Keratinocyte (primary cell): ENCODE measurements around the gene IL11. TPM values are rescaled to one million over a fixed set of nuclear protein-coding genes. Genes with fewer than 3 reads are reported as not detected.

ENCODE experiments used
- DNase-seq: peaks from one replicate; pipeline ENCODE4 v3.0.0-alpha.2; 2011; ENCODE audit warnings: low read depth, missing footprints, low spot score
- FAIRE-seq: peaks from 2 replicates; lab custom pipeline; 2011; peaks lifted over from hg19 to GRCh38; lab: Jason Lieb, UNC
- H2AFZ ChIP-seq: 2 replicates; pipeline ENCODE4 v1.6.0; 2012; ENCODE audit warnings: low read length, control low read depth, inconsistent platforms; ENCODE audit not compliant: control insufficient read depth
- H3K27ac ChIP-seq: 2 replicates; pipeline ENCODE4 v1.5.1; 2011; ENCODE audit warnings: low read length; ENCODE audit not compliant: control insufficient read depth, insufficient read depth
- H3K27me3 ChIP-seq: 3 replicates; pipeline ENCODE4 v1.6.0; 2011; ENCODE audit warnings: low read length; ENCODE audit not compliant: control insufficient read depth, insufficient read depth; ENCODE audit errors: extremely low read depth
- H3K36me3 ChIP-seq, 2 experiments: 2 replicates in 1 of 2; 3 replicates in 1 of 2; pipeline ENCODE4 v1.5.1; 2011; ENCODE audit warnings: low read length in 2 of 2, mild to moderate bottlenecking in 1 of 2; ENCODE audit not compliant: control insufficient read depth in 2 of 2, insufficient read depth in 2 of 2; ENCODE audit errors: extremely low read depth in 1 of 2
- H3K4me1 ChIP-seq: 3 replicates; pipeline ENCODE4 v1.5.1; 2011; ENCODE audit warnings: low read length; ENCODE audit not compliant: control insufficient read depth, insufficient read depth; ENCODE audit errors: extremely low read depth
- H3K4me2 ChIP-seq: 3 replicates; pipeline ENCODE4 v1.6.0; 2011; ENCODE audit warnings: low read depth, low read length; ENCODE audit not compliant: control insufficient read depth, insufficient read depth; ENCODE audit errors: extremely low read depth
- H3K4me3 ChIP-seq, 3 experiments: fragments of 200-600 bp in 1 of 3; sonication (generic) in 1 of 3; 2 replicates in 2 of 3; 3 replicates in 1 of 3; pipeline ENCODE4 v1.5.1; 2011 to 2016; ENCODE audit warnings: low read length in 3 of 3, mild to moderate bottlenecking in 3 of 3, control low read depth in 2 of 3, inconsistent platforms in 1 of 3, low read depth in 1 of 3, mixed read lengths in 1 of 3, mixed run types in 1 of 3, moderate library complexity in 1 of 3; ENCODE audit not compliant: control insufficient read depth in 2 of 3, insufficient read depth in 2 of 3; ENCODE audit errors: extremely low read depth in 1 of 3
- H3K79me2 ChIP-seq: 2 replicates; pipeline ENCODE4 v1.6.0; 2012; ENCODE audit warnings: low read length; ENCODE audit not compliant: control insufficient read depth, insufficient read depth
- H3K9ac ChIP-seq: 3 replicates; pipeline ENCODE4 v1.6.0; 2011; ENCODE audit warnings: low read length; ENCODE audit not compliant: control insufficient read depth, insufficient read depth; ENCODE audit errors: extremely low read depth
- H3K9me1 ChIP-seq: 3 replicates; pipeline ENCODE4 v1.6.0; 2011; ENCODE audit warnings: low read length; ENCODE audit not compliant: control insufficient read depth, insufficient read depth; ENCODE audit errors: extremely low read depth
- H3K9me3 ChIP-seq: 2 replicates; pipeline ENCODE4 v1.5.1; 2012; ENCODE audit warnings: low read depth, low read length; ENCODE audit not compliant: control insufficient read depth
- H4K20me1 ChIP-seq: 3 replicates; pipeline ENCODE4 v1.6.0; 2011; ENCODE audit warnings: low read length; ENCODE audit not compliant: control insufficient read depth, insufficient read depth; ENCODE audit errors: extremely low read depth
- CTCF ChIP-seq, 3 experiments: IDR thresholded peaks in 1 of 3; conservative IDR thresholded peaks in 1 of 3; optimal IDR thresholded peaks in 1 of 3; 2 replicates in 2 of 3; 3 replicates in 1 of 3; pipeline versions ENCODE3 to v1.5.1; 2011; ENCODE audit warnings: low read length in 3 of 3, mild to moderate bottlenecking in 3 of 3, moderate library complexity in 2 of 3, control low read depth in 1 of 3, inconsistent platforms in 1 of 3; ENCODE audit not compliant: insufficient read depth in 2 of 3; ENCODE audit errors: extremely low read depth in 1 of 3
- EZH2 ChIP-seq: IDR thresholded peaks from one replicate; pipeline ENCODE4 v1.6.1; 2012; ENCODE audit warnings: inconsistent platforms, mild to moderate bottlenecking, low read length, moderate library complexity
- dilution Hi-C: fragments of 300-500 bp; cut with MboI; formaldehyde crosslinking; loops from one replicate; pipeline ENCODE4 v1.7.0; 2020; ENCODE audit warnings: low sequenced_read_pairs; ENCODE audit not compliant: extremely low pct_ligation_motif_present
- polyA plus RNA-seq, 5 experiments: library from polyadenylated mRNA; depleted of rRNA in 3 of 5; stranded (reverse) in 3 of 5; stranded (forward) in 1 of 5; unstranded in 1 of 5; fragments of >200 nt; gene quantifications; 1 replicate in 1 of 5; 2 replicates in 3 of 5; 3 replicates in 1 of 5; pipeline versions ENCODE4 v1.2.1 to v1.2.3, GENCODE V29; 2011 to 2012; ENCODE audit warnings: missing spikeins in 2 of 5, low read depth in 1 of 5, low replicate concordance in 1 of 5

Gene IL11
- polyA plus RNA-seq, 1 donor (not counting 4 experiments of a cell fraction or from before 2014, with no cell fraction given) = 2.2 TPM

GRCh38 chr19:55368701-55369563, 1.3 kb downstream of the IL11 start:
- H3K9ac ChIP-seq = peak overlapping the region; percentile 41

DNA sequence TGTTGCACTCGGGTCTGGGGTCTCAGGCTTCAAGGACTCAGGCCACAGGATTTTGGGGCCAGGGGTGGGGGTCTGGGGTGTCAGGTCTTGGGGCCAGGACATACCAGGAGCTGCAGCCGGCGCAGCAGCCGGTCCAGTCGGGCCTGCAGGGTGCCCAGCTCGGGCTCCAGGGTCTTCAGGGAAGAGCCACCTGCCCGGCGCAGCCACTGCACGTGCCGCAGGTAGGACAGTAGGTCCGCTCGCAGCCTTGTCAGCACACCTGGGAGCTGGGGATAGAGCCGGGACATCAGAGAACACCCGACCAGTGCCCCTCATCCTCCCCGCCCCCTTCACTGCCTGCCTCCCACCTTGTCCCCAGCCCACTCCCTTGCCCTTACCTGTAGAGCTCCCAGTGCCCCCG, 2.2 kb downstream of the IL11 start:
- no peak overlapping the region for H3K9ac ChIP-seq
- no peak for FAIRE-seq

More at GRCh38 chr19:55368701-55369563, 1.3 kb downstream of the IL11 start:
- Histone ChIP-seq H3K36me3 (no peaks in the 10 kb centered on the region), H3K4me3 (peak overlapping the region; percentile 37 to 49 (median 38)), H4K20me1 (no peaks in the 10 kb centered on the region), H3K79me2 (no peaks in the 10 kb centered on the region), H3K9me3 (no peaks in the 10 kb centered on the region), H3K9me1 (no peaks in the 10 kb centered on the region), H2AFZ (no peak overlapping the region), H3K27ac (no peak overlapping the region), H3K4me2 (peak overlapping the region; percentile 32), H3K4me1 (peaks cover 15% of the 10 kb centered on the region), H3K27me3 (peaks cover 12% of the 10 kb centered on the region)
- dilution Hi-C loops = no loop called here
- no peak for FAIRE-seq
- no peak for DNase-seq
- TF ChIP-seq EZH2 (no peak), CTCF (optimal IDR thresholded peaks at IDR 0.05 in 1 of 3, IDR thresholded peaks at IDR 0.05 in 1 of 3, conservative IDR thresholded peaks at IDR 0.05 in 1 of 3; ENCODE audit: extremely low read depth in 1 of 3, insufficient read depth in 2 of 3, low read length in 3 of 3) (no peak)

More for the DNA sequence above, 2.2 kb downstream of the IL11 start:
- DNase-seq = no peak
- H3K79me2 ChIP-seq = no peaks in the 10 kb centered on the region
- peaks cover 15% of the 10 kb centered on the region for H3K4me1 ChIP-seq
- no peaks in the 10 kb centered on the region for H3K9me3 ChIP-seq
- H3K9me1 ChIP-seq = no peaks in the 10 kb centered on the region
- H2AFZ ChIP-seq = no peak overlapping the region
- TF ChIP-seq EZH2 = no peak
- no peaks in the 10 kb centered on the region for H3K36me3 ChIP-seq
- H4K20me1 ChIP-seq = no peaks in the 10 kb centered on the region
- no peak overlapping the region for H3K4me2 ChIP-seq
- no peak overlapping the region for H3K4me3 ChIP-seq
- H3K27me3 ChIP-seq = peaks cover 7% of the 10 kb centered on the region
- H3K27ac ChIP-seq = no peak overlapping the region
- dilution Hi-C loops = no loop called here
